Kidney epithelial cell (primary cell): Measurements from ENCODE around the gene SFMBT1. TPM values are rescaled to one million over a fixed set of nuclear protein-coding genes. Genes with fewer than 3 reads are reported as not detected.

Experiments used
- DNase-seq: peaks from one replicate; pipeline ENCODE4 v3.0.0-alpha.2; 2010; ENCODE audit warnings: low read depth
- H3K27me3 ChIP-seq: 2 replicates; pipeline ENCODE4 v1.6.0; 2011; ENCODE audit warnings: low read length; ENCODE audit not compliant: control insufficient read depth, insufficient read depth
- H3K36me3 ChIP-seq: 2 replicates; pipeline ENCODE4 v1.5.1; 2011; ENCODE audit warnings: low read length; ENCODE audit not compliant: control insufficient read depth, insufficient read depth
- H3K4me3 ChIP-seq: 2 replicates; pipeline ENCODE4 v1.5.1; 2011; ENCODE audit warnings: low read depth, mild to moderate bottlenecking, control low read depth, low read length
- CTCF ChIP-seq: IDR thresholded peaks from 2 replicates; pipeline ENCODE4 v1.5.1; 2011; ENCODE audit warnings: mild to moderate bottlenecking, moderate library complexity, low read length, control low read depth, inconsistent platforms; ENCODE audit not compliant: insufficient read depth, poor library complexity, severe bottlenecking
- total RNA-seq: library from RNA; depleted of rRNA; stranded (reverse); fragments of >200 nt; gene quantifications from 2 replicates; pipeline ENCODE4 v1.2.3, GENCODE V29; 2015

The SFMBT1 gene
- total RNA-seq, 1 donor from 2014 or later, result 15.6 TPM

DNA sequence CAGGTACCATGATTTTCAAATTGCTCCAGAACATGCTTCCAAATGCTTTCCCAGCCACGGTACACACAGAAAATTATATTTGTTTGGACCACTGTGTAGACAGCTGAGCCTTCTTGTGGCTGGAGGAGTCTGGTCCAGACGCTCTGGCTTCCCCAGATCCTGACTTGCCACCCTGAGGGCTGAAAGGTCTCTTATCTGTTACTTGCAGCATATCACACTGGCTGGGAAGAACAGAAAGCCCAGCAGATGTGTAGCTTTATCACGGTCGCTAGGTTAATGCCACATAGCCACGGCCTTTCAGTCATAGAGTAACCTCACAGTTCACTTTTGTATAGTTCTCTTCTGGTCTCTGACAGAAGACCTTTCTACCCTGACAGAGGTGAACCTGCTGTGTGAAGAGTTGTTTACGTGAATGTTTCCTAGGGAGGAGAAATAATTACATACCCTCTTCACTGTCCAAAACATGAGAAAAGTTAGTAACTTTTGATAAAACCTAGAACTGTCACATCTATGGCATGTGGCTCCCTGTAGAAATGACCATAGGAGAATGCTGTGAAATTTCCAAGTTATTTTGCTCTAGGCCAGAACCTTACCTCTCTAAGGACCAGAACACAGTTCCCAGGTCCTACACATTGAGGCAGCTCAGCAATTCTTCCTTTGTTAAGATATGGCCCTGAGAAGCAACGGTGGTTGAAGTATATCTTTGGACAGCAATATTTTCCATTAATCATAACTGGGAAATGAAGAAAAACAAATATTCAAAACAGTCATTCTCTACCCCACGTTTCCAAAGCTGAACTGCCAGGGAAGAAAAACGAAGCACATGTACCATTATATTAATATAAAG lies 132.8 kb downstream of the SFMBT1 start:
- TF ChIP-seq CTCF, result no peak
- H3K36me3 ChIP-seq, result no peaks in the 10 kb centered on the region
- no peak for DNase-seq
- H3K4me3 ChIP-seq, result no peak overlapping the region
- H3K27me3 ChIP-seq, result no peaks in the 10 kb centered on the region

DNA sequence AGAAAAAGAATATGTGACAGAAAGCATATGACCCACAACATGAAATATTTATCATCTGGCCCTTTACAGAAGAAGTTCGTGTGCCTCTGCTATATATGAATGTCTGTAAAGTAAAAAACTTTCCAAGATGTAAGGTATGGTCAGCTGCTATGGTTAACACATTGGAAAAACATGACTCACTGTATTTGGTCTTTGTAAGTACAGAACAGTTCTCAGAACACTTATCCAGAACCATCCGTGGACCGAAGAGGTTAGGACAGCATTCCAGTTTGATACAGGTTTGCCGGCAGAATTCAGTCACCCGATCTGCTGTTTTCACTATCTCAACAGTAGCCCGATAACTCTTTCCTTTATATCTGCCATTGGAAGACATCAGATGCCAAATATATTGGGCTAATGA lies 135.1 kb downstream of the SFMBT1 start:
- Histone ChIP-seq H3K27me3 (no peaks in the 10 kb centered on the region), H3K4me3 (no peak overlapping the region), H3K36me3 (no peaks in the 10 kb centered on the region)
- TF ChIP-seq CTCF, result no peak
- no peak for DNase-seq

DNA sequence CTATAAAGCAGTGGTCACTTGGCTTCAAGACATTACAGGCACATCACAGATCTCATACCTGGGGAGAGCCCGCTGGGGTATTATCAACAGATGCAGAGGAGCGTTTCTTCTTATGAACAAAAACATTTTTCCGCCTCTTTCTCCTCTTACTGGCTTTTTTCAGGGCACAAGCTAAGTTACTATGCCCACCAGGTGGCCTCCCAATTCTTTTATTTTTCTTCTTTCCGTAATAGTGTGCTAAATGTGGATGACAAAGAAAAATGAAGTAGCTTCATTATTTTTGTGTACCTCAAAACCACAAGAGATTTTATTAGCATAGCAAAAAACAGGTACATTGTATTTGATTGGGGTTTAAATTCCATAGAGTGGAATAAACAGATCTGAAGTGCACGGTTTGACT lies 138.4 kb downstream of the SFMBT1 start:
- TF ChIP-seq CTCF, result no peak
- Histone ChIP-seq H3K4me3 (no peak overlapping the region), H3K27me3 (no peaks in the 10 kb centered on the region), H3K36me3 (no peaks in the 10 kb centered on the region)
- DNase-seq, result no peak

- Histone ChIP-seq H3K36me3 (no peaks in the 10 kb centered on the region), H3K4me3 (no peak overlapping the region), H3K27me3 (no peaks in the 10 kb centered on the region)
- TF ChIP-seq CTCF, result no peak
- DNase-seq, result no peak
Measured at GRCh38 chr3:52904552-52904951, 141.3 kb downstream of the SFMBT1 start.

- no peak overlapping the region for H3K4me3 ChIP-seq
- no peak for TF ChIP-seq CTCF
- DNase-seq, result no peak
- no peaks in the 10 kb centered on the region for H3K36me3 ChIP-seq
- no peaks in the 10 kb centered on the region for H3K27me3 ChIP-seq
Measured at GRCh38 chr3:52904000-52904399, 141.9 kb downstream of the SFMBT1 start.
